Measurements from ENCODE around the gene C1QTNF4. TPM values are rescaled to one million over a fixed set of nuclear protein-coding genes. Genes with fewer than 3 reads are reported as not detected.

Gene C1QTNF4
- total and polyA plus RNA-seq, 10 donors = 0.41 to 2.5 (median 1.3) TPM

DNA sequence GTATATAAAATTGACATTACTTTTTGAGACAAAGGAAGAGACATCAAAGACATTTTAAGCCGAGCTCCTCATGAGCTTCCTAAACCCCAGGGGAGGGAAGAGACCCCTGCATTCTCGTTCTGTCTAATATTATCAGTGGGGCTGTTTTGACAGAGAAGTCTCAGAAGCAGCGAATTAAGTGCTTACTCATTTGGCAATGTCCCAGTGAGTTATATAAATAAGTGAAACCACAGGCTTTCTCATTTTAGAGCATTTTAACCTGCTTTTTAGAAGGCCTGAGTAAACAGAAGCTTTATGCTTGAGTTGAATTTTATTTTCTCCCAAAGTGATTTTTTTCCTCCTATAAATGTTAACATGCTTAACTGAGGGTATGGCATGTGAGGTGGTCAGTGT is 23.2 kb upstream of the C1QTNF4 start:
- H3K36me3 ChIP-seq = peaks cover 0 to 68% (median 47%) of the 10 kb centered on the region in 6 donors
- H3K4me3 ChIP-seq = no peak overlapping the region
- no peaks in the 10 kb centered on the region for H3K9me3 ChIP-seq
- TF ChIP-seq, protein P1, sequence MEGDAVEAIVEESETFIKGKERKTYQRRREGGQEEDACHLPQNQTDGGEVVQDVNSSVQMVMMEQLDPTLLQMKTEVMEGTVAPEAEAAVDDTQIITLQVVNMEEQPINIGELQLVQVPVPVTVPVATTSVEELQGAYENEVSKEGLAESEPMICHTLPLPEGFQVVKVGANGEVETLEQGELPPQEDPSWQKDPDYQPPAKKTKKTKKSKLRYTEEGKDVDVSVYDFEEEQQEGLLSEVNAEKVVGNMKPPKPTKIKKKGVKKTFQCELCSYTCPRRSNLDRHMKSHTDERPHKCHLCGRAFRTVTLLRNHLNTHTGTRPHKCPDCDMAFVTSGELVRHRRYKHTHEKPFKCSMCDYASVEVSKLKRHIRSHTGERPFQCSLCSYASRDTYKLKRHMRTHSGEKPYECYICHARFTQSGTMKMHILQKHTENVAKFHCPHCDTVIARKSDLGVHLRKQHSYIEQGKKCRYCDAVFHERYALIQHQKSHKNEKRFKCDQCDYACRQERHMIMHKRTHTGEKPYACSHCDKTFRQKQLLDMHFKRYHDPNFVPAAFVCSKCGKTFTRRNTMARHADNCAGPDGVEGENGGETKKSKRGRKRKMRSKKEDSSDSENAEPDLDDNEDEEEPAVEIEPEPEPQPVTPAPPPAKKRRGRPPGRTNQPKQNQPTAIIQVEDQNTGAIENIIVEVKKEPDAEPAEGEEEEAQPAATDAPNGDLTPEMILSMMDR (IDR thresholded peaks at IDR 0.05 in 8 of 11, conservative IDR thresholded peaks at IDR 0.05 in 3 of 11) = no peak
- TF ChIP-seq POLR2A (IDR thresholded peaks at IDR 0.05) (no peak), POLR2AphosphoS5 (IDR thresholded peaks at IDR 0.05) (no peak)
- WGBS, 5 donors = 39 to 60% (median 46%) methylated on average over 3 of the region's 3 CpGs
- DNase-seq = no peak
- intact Hi-C loops (cut with DNase I; ENCODE audit: low total_unique reads) = no loop called here
- H3K4me1 ChIP-seq = no peaks in the 10 kb centered on the region
- H3K27me3 ChIP-seq (replicated peaks in 1 of 7) = no peaks in the 10 kb centered on the region
- no peak overlapping the region for H3K27ac ChIP-seq

- Histone ChIP-seq H3K36me3 (peaks cover 0 to 62% (median 42%) of the 10 kb centered on the region in 6 donors), H3K4me1 (peaks cover 0 to 3% (median under 1%) of the 10 kb centered on the region in 6 donors), H3K9me3 (no peaks in the 10 kb centered on the region), H3K4me3 (no peak overlapping the region), H3K27ac (no peak overlapping the region), H3K27me3 (replicated peaks in 1 of 7) (no peaks in the 10 kb centered on the region)
- WGBS, 5 donors = 82 to 90% (median 88%) methylated on average over 10 of the region's 10 CpGs
- TF ChIP-seq, protein P1 (IDR thresholded peaks at IDR 0.05 in 8 of 11, conservative IDR thresholded peaks at IDR 0.05 in 3 of 11) = peak in 4 of 11 experiments; percentile 16 to 41 (median 20)
- TF ChIP-seq POLR2A (IDR thresholded peaks at IDR 0.05) = no peak
- intact Hi-C loops (cut with DNase I; ENCODE audit: low total_unique reads) = no loop called here
- DNase-seq = no peak
These were observed 22.7 kb upstream of the C1QTNF4 start for GRCh38 chr11:47616726-47617416.

DNA sequence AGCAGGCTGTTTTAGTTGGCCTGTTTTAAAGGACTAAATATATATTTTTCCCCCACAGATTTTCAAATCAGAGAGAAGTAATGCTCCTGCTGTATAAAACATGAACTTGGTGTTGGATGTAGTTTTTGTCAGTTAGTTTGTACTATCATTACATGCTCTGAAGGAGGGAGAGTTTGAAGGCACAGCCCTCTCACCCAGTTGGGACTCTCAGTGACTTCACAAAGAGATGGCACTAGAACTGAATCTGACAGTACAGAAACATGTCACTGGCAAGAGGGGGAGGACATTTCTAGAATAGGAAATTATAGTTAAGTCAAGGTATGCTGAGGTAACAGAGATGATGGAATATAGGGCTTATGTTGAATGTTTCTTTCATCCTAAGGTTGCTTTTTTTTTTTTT is 21.0 kb upstream of the C1QTNF4 start:
- Histone ChIP-seq H3K9me3 (no peaks in the 10 kb centered on the region), H3K27ac (no peak overlapping the region), H3K4me3 (no peak overlapping the region), H3K27me3 (replicated peaks in 1 of 7) (no peaks in the 10 kb centered on the region), H3K4me1 (peaks cover 0 to 15% (median 7%) of the 10 kb centered on the region in 6 donors), H3K36me3 (peaks cover 0 to 59% (median 28%) of the 10 kb centered on the region in 6 donors)
- TF ChIP-seq POLR2AphosphoS5 (IDR thresholded peaks at IDR 0.05) (no peak), POLR2A (IDR thresholded peaks at IDR 0.05) (no peak)
- TF ChIP-seq, protein P1 (IDR thresholded peaks at IDR 0.05 in 8 of 11, conservative IDR thresholded peaks at IDR 0.05 in 3 of 11) = no peak
- intact Hi-C loops (cut with DNase I; ENCODE audit: low total_unique reads) = no loop called here
- DNase-seq = no peak

- peak; percentile 36 for DNase-seq
- Histone ChIP-seq H3K27ac (peak overlapping the region in 1 of 8 donors; percentile 31), H3K4me1 (peaks cover 0 to 15% (median 7%) of the 10 kb centered on the region in 6 donors), H3K27me3 (replicated peaks in 1 of 7) (no peaks in the 10 kb centered on the region), H3K36me3 (peaks cover 0 to 20% (median 5%) of the 10 kb centered on the region in 6 donors), H3K9me3 (no peaks in the 10 kb centered on the region), H3K4me3 (no peak overlapping the region)
- TF ChIP-seq POLR2AphosphoS5 (IDR thresholded peaks at IDR 0.05) (peak in 1 of 3 donors; percentile 10), POLR2A (IDR thresholded peaks at IDR 0.05) (no peak)
- WGBS, 5 donors = 35 to 57% (median 47%) methylated on average over 6 of the region's 6 CpGs
- intact Hi-C loops (cut with DNase I; ENCODE audit: low total_unique reads) = no loop called here
These were observed 17.2 kb upstream of the C1QTNF4 start for GRCh38 chr11:47611348-47611794.
